GM18907 (cell line): ENCODE measurements around the gene PDGFB.

Experiments used
- ATAC-seq: cut with Tn5 transposase; IDR thresholded peaks from one replicate; pipeline ENCODE4 v1.9.1; 2021; ENCODE audit warnings: mild to moderate bottlenecking, moderate library complexity; ENCODE audit not compliant: unreplicated experiment

Gene PDGFB

GRCh38 chr22:39244496-39245129 is at the start of gene PDGFB:
Gene PDGFB, minus strand, starts transcription at chr22:39244982. Its CDS starts 1,019 bp downstream, at chr22:39243963.
- ATAC-seq: no peak

GRCh38 chr22:39293766-39294368 is 49.1 kb upstream of the PDGFB start:
- no peak for ATAC-seq

- ATAC-seq: no peak
Observed at GRCh38 chr22:39292561-39293074, 47.8 kb upstream of the PDGFB start.

- ATAC-seq: no peak
Observed at GRCh38 chr22:39292031-39292462, 47.3 kb upstream of the PDGFB start.

- ATAC-seq: no peak
Observed at GRCh38 chr22:39291523-39291922, 46.7 kb upstream of the PDGFB start.

- ATAC-seq: no peak
Observed at GRCh38 chr22:39290724-39291161, 46.0 kb upstream of the PDGFB start.

- no peak for ATAC-seq
Observed at GRCh38 chr22:39289975-39290720, 45.4 kb upstream of the PDGFB start.

- no peak for ATAC-seq
Observed at GRCh38 chr22:39289533-39289932, 44.8 kb upstream of the PDGFB start.

GRCh38 chr22:39288135-39288898 is 43.5 kb upstream of the PDGFB start:
- ATAC-seq: no peak

GRCh38 chr22:39287076-39287725 is 42.4 kb upstream of the PDGFB start:
- no peak for ATAC-seq

GRCh38 chr22:39284983-39285382 is 40.2 kb upstream of the PDGFB start:
- ATAC-seq: no peak

GRCh38 chr22:39284142-39284980 is 39.6 kb upstream of the PDGFB start:
- ATAC-seq: no peak

GRCh38 chr22:39283322-39284141 is 38.8 kb upstream of the PDGFB start:
- no peak for ATAC-seq

- no peak for ATAC-seq
Observed at GRCh38 chr22:39282645-39283321, 38.0 kb upstream of the PDGFB start.

GRCh38 chr22:39281126-39281525 is 36.3 kb upstream of the PDGFB start:
- ATAC-seq: no peak

GRCh38 chr22:39280250-39280649 is 35.5 kb upstream of the PDGFB start:
- no peak for ATAC-seq

GRCh38 chr22:39279170-39279850 is 34.5 kb upstream of the PDGFB start:
- ATAC-seq: no peak

- ATAC-seq: no peak
Observed at GRCh38 chr22:39278040-39278439, 33.3 kb upstream of the PDGFB start.
